GM20431 (cell line): Measurements from ENCODE around the gene PEAK3.

Source experiments
- in situ Hi-C: fragments of 300-500 bp; cut with MseI, MboI; formaldehyde crosslinking; loops from one replicate; pipeline ENCODE4 v1.15.0; 2020; ENCODE audit warnings: low sequenced_read_pairs; ENCODE audit not compliant: unreplicated experiment

Gene PEAK3

GRCh38 chr19:2282062-2282861 lies at the start of gene PEAK3:
Gene PEAK3 (minus strand): TSS chr19:2282175. CDS start chr19:2280931, 1,244 bp downstream.
- in situ Hi-C loops, result no loop called here

GRCh38 chr19:2330632-2331284 lies 48.8 kb upstream of the PEAK3 start:
- in situ Hi-C loops, result no loop called here

GRCh38 chr19:2330255-2330631 lies 48.3 kb upstream of the PEAK3 start:
- in situ Hi-C loops, result no loop called here

GRCh38 chr19:2329501-2329916 lies 47.5 kb upstream of the PEAK3 start:
- in situ Hi-C loops, result no loop called here

GRCh38 chr19:2329149-2329478 lies 47.1 kb upstream of the PEAK3 start:
- in situ Hi-C loops, result no loop called here

- in situ Hi-C loops, result no loop called here
These were observed 46.6 kb upstream of the PEAK3 start, which contains the start of the genes LSM7 and SPPL2B for GRCh38 chr19:2328401-2329148. Gene LSM7 (minus strand): TSS chr19:2328586. CDS start chr19:2328566, 20 bp downstream. Gene SPPL2B (plus strand): TSS chr19:2328684. CDS start chr19:2328710, 26 bp downstream.

- in situ Hi-C loops, result no loop called here
These were observed 45.9 kb upstream of the PEAK3 start for GRCh38 chr19:2327773-2328400.

GRCh38 chr19:2326699-2327360 lies 44.9 kb upstream of the PEAK3 start:
- in situ Hi-C loops, result no loop called here

- in situ Hi-C loops, result no loop called here
These were observed 43.5 kb upstream of the PEAK3 start for GRCh38 chr19:2325281-2326046.

- in situ Hi-C loops, result no loop called here
These were observed 42.4 kb upstream of the PEAK3 start for GRCh38 chr19:2324220-2324948.

GRCh38 chr19:2323707-2324106 lies 41.7 kb upstream of the PEAK3 start:
- in situ Hi-C loops, result no loop called here

- in situ Hi-C loops, result no loop called here
These were observed 39.7 kb upstream of the PEAK3 start for GRCh38 chr19:2321565-2322283.

- in situ Hi-C loops, result no loop called here
These were observed 39.0 kb upstream of the PEAK3 start for GRCh38 chr19:2320939-2321338.

- in situ Hi-C loops, result no loop called here
These were observed 38.1 kb upstream of the PEAK3 start for GRCh38 chr19:2320049-2320448.

GRCh38 chr19:2319551-2319950 lies 37.6 kb upstream of the PEAK3 start:
- in situ Hi-C loops, result no loop called here

- in situ Hi-C loops, result no loop called here
These were observed 36.9 kb upstream of the PEAK3 start for GRCh38 chr19:2318923-2319322.

- in situ Hi-C loops, result no loop called here
These were observed 35.8 kb upstream of the PEAK3 start for GRCh38 chr19:2317756-2318155.

GRCh38 chr19:2317300-2317699 lies 35.3 kb upstream of the PEAK3 start:
- in situ Hi-C loops, result no loop called here
